Measurements from ENCODE around the gene PIEZO1. TPM values are rescaled to one million over a fixed set of nuclear protein-coding genes. Genes with fewer than 3 reads are reported as not detected.

The PIEZO1 gene
- total RNA-seq, 2 donors from 2014 or later: 37.7 to 73.2 TPM

GRCh38 chr16:88798073-88798472 is 13.1 kb upstream of the PIEZO1 start:
- TF ChIP-seq CTCF (IDR thresholded peaks at IDR 0.05): no peak
- no peaks in the 10 kb centered on the region for H3K9me3 ChIP-seq
- H3K4me1 ChIP-seq: peaks cover 0 to 12% of the 10 kb centered on the region in 2 donors
- no peak for DNase-seq (ENCODE audit: low spot score)
- no peak overlapping the region for H3K27ac ChIP-seq
- H3K27me3 ChIP-seq: no peaks in the 10 kb centered on the region
- no peak overlapping the region for H3K4me3 ChIP-seq
- no peaks in the 10 kb centered on the region for H3K36me3 ChIP-seq

- H3K36me3 ChIP-seq: no peaks in the 10 kb centered on the region
- H3K27me3 ChIP-seq: no peaks in the 10 kb centered on the region
- H3K27ac ChIP-seq: no peak overlapping the region
- H3K4me1 ChIP-seq: no peaks in the 10 kb centered on the region
- DNase-seq (ENCODE audit: low spot score): no peak
- no peaks in the 10 kb centered on the region for H3K9me3 ChIP-seq
- TF ChIP-seq CTCF (IDR thresholded peaks at IDR 0.05): no peak
- no peak overlapping the region for H3K4me3 ChIP-seq
Observed at GRCh38 chr16:88796278-88796677, 11.3 kb upstream of the PIEZO1 start.

GRCh38 chr16:88793251-88793954 is 8.4 kb upstream of the PIEZO1 start:
- DNase-seq (ENCODE audit: low spot score): no peak
- Histone ChIP-seq H3K4me1 (peaks cover 0 to 10% of the 10 kb centered on the region in 2 donors), H3K4me3 (no peak overlapping the region), H3K9me3 (no peaks in the 10 kb centered on the region), H3K36me3 (no peaks in the 10 kb centered on the region), H3K27me3 (no peaks in the 10 kb centered on the region), H3K27ac (no peak overlapping the region)
- TF ChIP-seq CTCF (IDR thresholded peaks at IDR 0.05): no peak

GRCh38 chr16:88792668-88793250 is 7.7 kb upstream of the PIEZO1 start:
- no peak for TF ChIP-seq CTCF (IDR thresholded peaks at IDR 0.05)
- no peaks in the 10 kb centered on the region for H3K27me3 ChIP-seq
- H3K27ac ChIP-seq: no peak overlapping the region
- H3K36me3 ChIP-seq: no peaks in the 10 kb centered on the region
- no peak overlapping the region for H3K4me3 ChIP-seq
- peaks cover 0 to 10% of the 10 kb centered on the region in 2 donors for H3K4me1 ChIP-seq
- H3K9me3 ChIP-seq: no peaks in the 10 kb centered on the region
- no peak for DNase-seq (ENCODE audit: low spot score)

- H3K4me3 ChIP-seq: no peak overlapping the region
- H3K4me1 ChIP-seq: peaks cover 0 to 10% of the 10 kb centered on the region in 2 donors
- no peak for TF ChIP-seq CTCF (IDR thresholded peaks at IDR 0.05)
- H3K9me3 ChIP-seq: no peaks in the 10 kb centered on the region
- no peak overlapping the region for H3K27ac ChIP-seq
- DNase-seq (ENCODE audit: low spot score): no peak
- no peaks in the 10 kb centered on the region for H3K36me3 ChIP-seq
- no peaks in the 10 kb centered on the region for H3K27me3 ChIP-seq
Observed at GRCh38 chr16:88792078-88792550, 7.1 kb upstream of the PIEZO1 start.
